DMS 273 (cell line): ENCODE results near the gene PTPN14.

ENCODE experiments used
- DNase-seq: peaks from one replicate; lab custom pipeline; 2025; ENCODE audit not compliant: unreplicated experiment; lab: John Stamatoyannopoulos, UW

The PTPN14 gene

GRCh38 chr1:214318956-214319736, 232.3 kb downstream of the PTPN14 start:
- DNase-seq, result no peak

DNA sequence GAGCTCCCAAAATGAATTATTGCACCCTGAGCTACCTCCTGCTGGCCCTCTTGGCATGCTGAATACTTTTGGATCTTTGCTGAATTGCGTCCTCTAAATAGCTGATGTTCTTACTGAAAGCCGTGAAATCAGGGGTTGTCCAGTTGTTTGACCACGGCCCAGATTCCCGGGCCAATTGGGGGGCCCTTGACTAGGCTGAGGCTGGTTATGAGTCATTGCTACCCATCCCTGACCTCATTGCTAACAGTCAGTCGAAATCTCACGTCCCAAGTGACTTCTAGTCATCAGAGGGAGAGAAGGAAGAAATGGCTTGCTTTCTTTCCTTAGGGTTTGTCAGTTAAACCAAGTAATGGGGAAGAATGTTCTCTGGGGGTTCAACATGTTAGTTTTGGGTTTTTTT, 233.0 kb downstream of the PTPN14 start:
- no peak for DNase-seq

DNA sequence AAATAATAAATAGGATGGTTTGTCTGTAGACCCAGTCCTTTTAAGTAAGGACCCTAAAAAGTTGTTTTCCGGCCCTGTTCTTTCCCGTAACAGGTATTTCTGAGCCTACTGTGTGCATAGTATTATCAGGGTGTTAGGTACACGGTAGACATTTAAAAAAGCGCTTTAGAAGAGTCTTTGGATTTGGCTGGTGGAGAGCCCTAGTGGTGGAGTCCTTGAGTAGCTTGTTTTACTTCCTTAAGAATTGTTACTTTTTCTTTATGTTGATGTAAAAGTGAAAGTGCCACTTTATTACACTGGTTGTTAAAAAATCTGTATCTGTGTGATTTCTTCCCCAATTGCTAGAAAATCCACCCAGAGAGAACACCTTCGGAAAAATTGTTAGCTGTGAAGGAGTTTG, 233.7 kb downstream of the PTPN14 start:
- DNase-seq, result no peak

DNA sequence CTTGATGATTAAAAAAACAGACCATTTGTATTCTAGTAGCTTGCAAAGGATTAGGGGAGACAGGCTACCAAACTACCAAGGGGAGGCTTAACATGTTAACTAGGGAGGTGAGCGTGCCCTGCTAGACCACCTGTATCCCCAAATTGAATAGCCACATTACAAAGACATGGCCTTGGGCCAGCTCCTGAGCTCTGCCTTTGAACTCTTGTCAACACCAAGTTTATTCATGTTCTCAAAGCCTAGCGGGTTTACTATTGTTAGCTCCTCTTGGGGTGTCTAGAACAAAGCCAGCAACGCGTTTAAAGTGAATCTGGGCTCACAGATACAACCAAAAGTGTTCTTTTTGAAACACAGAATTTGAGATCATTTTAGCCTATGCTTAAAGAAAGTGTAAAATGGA, 234.1 kb downstream of the PTPN14 start:
- no peak for DNase-seq

- no peak for DNase-seq
These were observed 234.8 kb downstream of the PTPN14 start for GRCh38 chr1:214316593-214316992.

- no peak for DNase-seq
These were observed 237.1 kb downstream of the PTPN14 start for GRCh38 chr1:214314178-214314843.

- DNase-seq, result no peak
These were observed 238.8 kb downstream of the PTPN14 start for GRCh38 chr1:214312530-214313051.

DNA sequence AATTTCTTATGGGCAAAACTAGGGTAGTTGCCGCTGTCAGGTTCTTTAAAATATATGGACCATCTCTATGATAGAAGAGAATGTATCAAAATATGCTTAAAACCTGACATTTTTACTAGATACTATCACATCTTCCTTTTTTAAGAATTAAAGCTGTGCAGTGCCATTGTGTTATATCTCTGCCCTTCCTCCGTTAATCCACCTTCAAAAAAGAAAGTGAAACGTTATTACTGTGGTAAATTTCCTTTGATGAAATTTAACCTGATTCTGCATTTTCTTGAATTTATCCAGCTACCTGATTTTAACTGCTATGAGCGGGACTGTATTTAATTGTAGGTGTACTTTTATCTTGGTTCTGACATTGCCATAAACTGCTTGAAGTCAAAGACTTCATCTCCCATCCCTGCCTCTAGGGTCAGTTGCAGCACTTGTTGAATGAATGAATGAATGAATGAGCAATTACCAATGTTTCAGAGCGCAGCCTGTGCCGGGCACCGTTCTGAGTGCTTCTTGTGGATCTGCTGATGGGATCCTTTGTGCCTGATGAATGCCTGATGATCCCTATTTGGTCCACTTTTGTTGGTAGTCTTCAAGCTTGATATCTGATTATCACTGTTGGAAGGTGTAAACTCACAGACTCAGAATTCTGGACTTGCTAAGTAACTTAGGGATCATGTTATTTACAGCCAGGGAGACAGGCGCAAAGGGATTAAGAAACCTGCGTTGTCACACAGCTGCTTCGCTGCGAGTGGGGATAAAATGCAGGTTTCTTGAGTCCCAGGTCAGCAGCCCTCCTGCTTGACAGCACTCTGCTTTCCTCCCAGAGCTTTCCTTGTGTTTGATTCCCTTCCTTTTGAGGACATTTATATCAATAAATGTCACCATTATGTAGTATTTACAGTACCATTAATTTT, 240.4 kb downstream of the PTPN14 start:
- DNase-seq, result no peak

- DNase-seq, result no peak
These were observed 241.4 kb downstream of the PTPN14 start for GRCh38 chr1:214310010-214310409.

GRCh38 chr1:214306269-214306668, 245.1 kb downstream of the PTPN14 start:
- DNase-seq, result no peak

- DNase-seq, result no peak
These were observed 246.1 kb downstream of the PTPN14 start for GRCh38 chr1:214305164-214305751.

- no peak for DNase-seq
These were observed 248.1 kb downstream of the PTPN14 start for GRCh38 chr1:214303141-214303930.

- no peak for DNase-seq
These were observed 249.9 kb downstream of the PTPN14 start for GRCh38 chr1:214301526-214301925.

DNA sequence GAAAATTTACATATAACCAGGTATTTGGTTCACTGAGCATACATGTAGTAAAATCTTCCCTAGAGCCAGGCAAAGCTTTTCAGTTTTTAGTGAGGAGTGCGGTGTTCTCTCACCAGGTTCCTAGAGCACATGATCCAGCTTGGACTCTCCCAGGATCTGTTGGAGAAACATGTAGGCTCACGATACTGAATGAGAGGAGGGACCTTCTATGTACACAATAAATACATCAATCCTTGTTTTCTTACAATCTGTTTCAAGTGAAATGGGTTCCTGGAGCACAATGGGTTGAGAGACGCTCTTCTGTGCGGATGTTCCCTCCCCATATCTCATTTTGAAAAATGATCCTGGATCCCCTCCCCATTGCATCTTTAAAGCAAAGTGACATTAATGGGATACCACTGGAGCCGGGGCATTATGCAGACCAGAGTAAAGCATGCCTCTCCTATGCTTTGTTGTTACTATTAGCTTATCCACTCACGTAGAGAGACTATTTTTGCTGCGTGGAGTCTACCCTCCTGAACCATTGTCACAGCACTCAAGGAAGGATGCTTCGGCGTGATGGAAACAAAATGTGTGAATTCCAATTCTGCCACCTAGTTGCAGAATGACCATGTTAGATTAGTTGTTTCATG, 251.1 kb downstream of the PTPN14 start:
- DNase-seq, result no peak
